Astrocyte (in vitro differentiated cells and primary cell): ENCODE measurements around the gene CDK5R1. TPM values are rescaled to one million over a fixed set of nuclear protein-coding genes. Genes with fewer than 3 reads are reported as not detected.
A peak's percentile ranks its signal among the peaks of the same experiment; 100 is the strongest.

Source experiments
- DNase-seq: peaks from one replicate; pipeline ENCODE4 v3.0.0-alpha.2; 2010; ENCODE audit warnings: low read depth
- FAIRE-seq: peaks from 2 replicates; lab custom pipeline; 2011; peaks lifted over from hg19 to GRCh38; lab: Jason Lieb, UNC
- H2AFZ ChIP-seq: 2 replicates; pipeline ENCODE4 v1.6.0; 2012; ENCODE audit warnings: low read depth, low read length, inconsistent platforms
- H3K27ac ChIP-seq: 2 replicates; pipeline ENCODE4 v1.5.1; 2011; ENCODE audit warnings: low read depth, low read length, inconsistent platforms
- H3K27me3 ChIP-seq: 2 replicates; pipeline ENCODE4 v1.6.0; 2011; ENCODE audit warnings: low read length, inconsistent platforms; ENCODE audit not compliant: insufficient read depth
- H3K36me3 ChIP-seq: 2 replicates; pipeline ENCODE4 v1.5.1; 2011; ENCODE audit warnings: low read length, inconsistent platforms; ENCODE audit not compliant: insufficient read depth
- H3K4me1 ChIP-seq: 2 replicates; pipeline ENCODE4 v1.5.1; 2011; ENCODE audit warnings: low read length, inconsistent platforms; ENCODE audit not compliant: insufficient read depth
- H3K4me2 ChIP-seq: 2 replicates; pipeline ENCODE4 v1.6.0; 2012; ENCODE audit warnings: low read length, inconsistent platforms
- H3K4me3 ChIP-seq: 2 replicates; pipeline ENCODE4 v1.5.1; 2011; ENCODE audit warnings: low read depth, mild to moderate bottlenecking, low read length, inconsistent platforms; ENCODE audit not compliant: insufficient read depth
- H3K79me2 ChIP-seq: 2 replicates; pipeline ENCODE4 v1.6.0; 2012; ENCODE audit warnings: mild to moderate bottlenecking, low read length, inconsistent platforms; ENCODE audit not compliant: insufficient read depth
- H3K9ac ChIP-seq: 2 replicates; pipeline ENCODE4 v1.6.0; 2012; ENCODE audit warnings: mild to moderate bottlenecking, low read length, inconsistent platforms
- H3K9me3 ChIP-seq: 2 replicates; pipeline ENCODE4 v1.5.1; 2012; ENCODE audit warnings: low read depth, mild to moderate bottlenecking, low read length, inconsistent platforms; ENCODE audit not compliant: insufficient read depth
- H4K20me1 ChIP-seq: 2 replicates; pipeline ENCODE4 v1.6.0; 2012; ENCODE audit warnings: low read length, inconsistent platforms; ENCODE audit not compliant: insufficient read depth
- H3K27ac Mint-ChIP-seq: one replicate; pipeline ENCODE4 v1.8.0; 2021; ENCODE audit warnings: mild to moderate bottlenecking, mixed read lengths; ENCODE audit not compliant: unreplicated experiment
- H3K27me3 Mint-ChIP-seq: one replicate; pipeline ENCODE4 v1.8.0; 2021; ENCODE audit warnings: low read depth, mixed read lengths; ENCODE audit not compliant: unreplicated experiment
- H3K36me3 Mint-ChIP-seq: one replicate; pipeline ENCODE4 v1.8.0; 2021; ENCODE audit warnings: low read depth, mixed read lengths; ENCODE audit not compliant: unreplicated experiment
- H3K4me1 Mint-ChIP-seq: one replicate; pipeline ENCODE4 v1.8.0; 2021; ENCODE audit warnings: low read depth, mixed read lengths; ENCODE audit not compliant: unreplicated experiment
- H3K4me3 Mint-ChIP-seq: one replicate; pipeline ENCODE4 v1.8.0; 2021; ENCODE audit warnings: mild to moderate bottlenecking, moderate library complexity, mixed read lengths; ENCODE audit not compliant: unreplicated experiment
- H3K9me3 Mint-ChIP-seq: one replicate; pipeline ENCODE4 v1.8.0; 2021; ENCODE audit warnings: mild to moderate bottlenecking, mixed read lengths; ENCODE audit not compliant: unreplicated experiment
- EZH2 ChIP-seq: IDR thresholded peaks from 2 replicates; pipeline ENCODE4 v1.6.1; 2012; ENCODE audit warnings: mild to moderate bottlenecking, low read length, inconsistent platforms; ENCODE audit not compliant: insufficient read depth
- total RNA-seq: library from RNA; stranded (reverse); gene quantifications from 2 replicates; pipeline ENCODE4 v1.2.1, GENCODE V29; 2021
- TF ChIP-seq, protein P1 (sequence below): IDR thresholded peaks from 2 replicates; pipeline ENCODE4 v1.5.1; 2011; ENCODE audit warnings: low read depth, mild to moderate bottlenecking, inconsistent platforms, low read length, moderate library complexity; ENCODE audit not compliant: insufficient read depth

Gene CDK5R1
- total RNA-seq, 1 donor from 2014 or later = 7.6 TPM

DNA sequence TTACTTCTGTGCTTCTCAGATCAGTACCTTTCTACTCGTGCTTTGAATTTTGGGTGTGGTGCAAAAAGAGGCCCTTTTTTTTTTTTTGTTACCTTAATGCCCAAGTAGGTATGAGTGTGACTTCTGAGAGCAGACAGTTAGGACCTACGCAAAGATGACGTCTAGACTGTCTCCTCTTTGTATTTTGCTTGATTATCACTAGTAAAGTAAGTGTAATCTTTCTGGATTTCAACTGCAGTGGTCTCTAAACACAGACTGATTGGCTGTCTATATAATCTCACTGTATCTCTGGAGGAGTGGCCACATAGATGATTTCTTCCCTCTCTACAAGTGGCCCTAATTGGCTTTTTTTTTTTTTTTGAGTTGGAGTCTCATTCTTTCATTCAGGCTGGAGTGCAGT is 11.5 kb upstream of the CDK5R1 start:
- peaks cover 26% of the 10 kb centered on the region for H3K36me3 Mint-ChIP-seq
- no peaks in the 10 kb centered on the region for H3K4me1 ChIP-seq
- H3K27ac Mint-ChIP-seq = no peak overlapping the region

DNA sequence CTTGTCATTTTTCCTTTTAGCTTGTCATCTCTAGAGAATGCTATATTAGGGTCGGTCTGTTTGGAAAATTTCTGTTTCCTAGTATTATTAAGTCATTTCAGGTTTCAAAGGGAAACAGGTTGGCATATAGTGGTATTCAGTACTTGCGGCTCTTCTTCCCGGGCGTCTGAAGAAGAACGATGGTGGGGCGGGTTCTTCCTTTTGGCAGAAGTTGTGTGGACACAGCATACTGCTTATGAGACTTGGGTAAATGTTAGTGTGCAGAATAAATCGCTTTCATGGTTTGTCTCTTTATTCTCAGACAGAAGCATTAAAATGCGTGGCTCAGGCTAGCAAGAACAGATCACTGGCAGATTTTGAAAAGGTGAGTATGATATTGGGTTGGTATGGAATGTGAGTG is 9.6 kb upstream of the CDK5R1 start:
- Histone ChIP-seq H4K20me1 (peaks cover 65% of the 10 kb centered on the region), H3K9me3 (no peaks in the 10 kb centered on the region), H3K9ac (no peak overlapping the region), H3K4me1 (no peaks in the 10 kb centered on the region), H3K36me3 (peaks cover 83% of the 10 kb centered on the region), H3K4me3 (no peak overlapping the region), H2AFZ (no peak overlapping the region), H3K27ac (no peak overlapping the region), H3K27me3 (no peaks in the 10 kb centered on the region), H3K4me2 (no peak overlapping the region), H3K79me2 (peaks cover 2% of the 10 kb centered on the region)
- DNase-seq = no peak
- Mint-ChIP-seq H3K9me3 (no peaks in the 10 kb centered on the region), H3K4me3 (no peak overlapping the region), H3K4me1 (no peaks in the 10 kb centered on the region), H3K36me3 (peaks cover 19% of the 10 kb centered on the region), H3K27me3 (no peaks in the 10 kb centered on the region), H3K27ac (no peak overlapping the region)
- no peak for FAIRE-seq
- TF ChIP-seq, protein P1, sequence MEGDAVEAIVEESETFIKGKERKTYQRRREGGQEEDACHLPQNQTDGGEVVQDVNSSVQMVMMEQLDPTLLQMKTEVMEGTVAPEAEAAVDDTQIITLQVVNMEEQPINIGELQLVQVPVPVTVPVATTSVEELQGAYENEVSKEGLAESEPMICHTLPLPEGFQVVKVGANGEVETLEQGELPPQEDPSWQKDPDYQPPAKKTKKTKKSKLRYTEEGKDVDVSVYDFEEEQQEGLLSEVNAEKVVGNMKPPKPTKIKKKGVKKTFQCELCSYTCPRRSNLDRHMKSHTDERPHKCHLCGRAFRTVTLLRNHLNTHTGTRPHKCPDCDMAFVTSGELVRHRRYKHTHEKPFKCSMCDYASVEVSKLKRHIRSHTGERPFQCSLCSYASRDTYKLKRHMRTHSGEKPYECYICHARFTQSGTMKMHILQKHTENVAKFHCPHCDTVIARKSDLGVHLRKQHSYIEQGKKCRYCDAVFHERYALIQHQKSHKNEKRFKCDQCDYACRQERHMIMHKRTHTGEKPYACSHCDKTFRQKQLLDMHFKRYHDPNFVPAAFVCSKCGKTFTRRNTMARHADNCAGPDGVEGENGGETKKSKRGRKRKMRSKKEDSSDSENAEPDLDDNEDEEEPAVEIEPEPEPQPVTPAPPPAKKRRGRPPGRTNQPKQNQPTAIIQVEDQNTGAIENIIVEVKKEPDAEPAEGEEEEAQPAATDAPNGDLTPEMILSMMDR = no peak
- no peak for TF ChIP-seq EZH2

More for the DNA sequence above, 11.5 kb upstream of the CDK5R1 start:
- no peaks in the 10 kb centered on the region for H3K27me3 Mint-ChIP-seq
- Histone ChIP-seq H3K9me3 (no peaks in the 10 kb centered on the region), H3K4me2 (no peak overlapping the region), H3K4me3 (no peak overlapping the region), H3K27ac (no peak overlapping the region), H3K9ac (no peak overlapping the region), H4K20me1 (peaks cover 73% of the 10 kb centered on the region), H3K79me2 (peaks cover 10% of the 10 kb centered on the region), H3K27me3 (no peaks in the 10 kb centered on the region), H2AFZ (no peak overlapping the region), H3K36me3 (peaks cover 84% of the 10 kb centered on the region)
- H3K4me3 Mint-ChIP-seq = no peak overlapping the region
- DNase-seq (no peak), FAIRE-seq (no peak)
- no peaks in the 10 kb centered on the region for H3K4me1 Mint-ChIP-seq
- TF ChIP-seq, protein P1 = no peak
- no peak for TF ChIP-seq EZH2
- H3K9me3 Mint-ChIP-seq = no peaks in the 10 kb centered on the region

- peaks cover 7% of the 10 kb centered on the region for H3K4me1 ChIP-seq
- DNase-seq = no peak
- Mint-ChIP-seq H3K27me3 (no peaks in the 10 kb centered on the region), H3K36me3 (peaks cover 16% of the 10 kb centered on the region), H3K27ac (peak overlapping the region; percentile 43), H3K4me3 (no peak overlapping the region), H3K4me1 (peaks cover 4% of the 10 kb centered on the region), H3K9me3 (no peaks in the 10 kb centered on the region)
- H3K4me3 ChIP-seq = no peak overlapping the region
- no peaks in the 10 kb centered on the region for H3K79me2 ChIP-seq
- TF ChIP-seq EZH2 = no peak
- TF ChIP-seq, protein P1 = no peak
- no peak overlapping the region for H3K9ac ChIP-seq
- no peak for FAIRE-seq
- H3K9me3 ChIP-seq = no peaks in the 10 kb centered on the region
- no peak overlapping the region for H3K27ac ChIP-seq
- no peak overlapping the region for H3K4me2 ChIP-seq
- no peaks in the 10 kb centered on the region for H3K27me3 ChIP-seq
- no peak overlapping the region for H2AFZ ChIP-seq
- H3K36me3 ChIP-seq = peaks cover 78% of the 10 kb centered on the region
- peaks cover 76% of the 10 kb centered on the region for H4K20me1 ChIP-seq
Measured at GRCh38 chr17:32479074-32479617, 7.6 kb upstream of the CDK5R1 start.
